Natural killer cell (primary cell): ENCODE results near the gene ZNF445. TPM values are rescaled to one million over a fixed set of nuclear protein-coding genes. Genes with fewer than 3 reads are reported as not detected.

ENCODE experiments used
- ATAC-seq, 3 donors: fragments of 150-1000 bp in 2 of 3; fragments of 200-7000 bp in 1 of 3; cut with Tn5 transposase; 1 replicate in 1 of 3; 2 replicates in 2 of 3; pipeline ENCODE4 v1.10.0; 2021; ENCODE audit warnings: mild to moderate bottlenecking in 2 of 3, moderate library complexity in 2 of 3
- DNase-seq, 2 donors: peaks; one replicate each; pipeline versions ENCODE4 v3.0.0 to v3.0.0-alpha.2; 2013 to 2021; ENCODE audit warnings: mixed read lengths in 1 of 2
- H3K27ac ChIP-seq: one replicate; pipeline ENCODE4 v1.5.1; 2013; ENCODE audit warnings: mild to moderate bottlenecking, low read length
- H3K27me3 ChIP-seq: one replicate; pipeline ENCODE4 v1.6.1; 2013; ENCODE audit warnings: low read length; ENCODE audit not compliant: control insufficient read depth, insufficient read depth
- H3K36me3 ChIP-seq: one replicate; pipeline ENCODE4 v1.6.1; 2013; ENCODE audit warnings: low read length; ENCODE audit not compliant: control insufficient read depth, insufficient read depth
- H3K4me1 ChIP-seq: one replicate; pipeline ENCODE4 v1.6.1; 2013; ENCODE audit warnings: low read length; ENCODE audit not compliant: control insufficient read depth, insufficient read depth
- H3K4me3 ChIP-seq: one replicate; pipeline ENCODE4 v1.5.1; 2013; ENCODE audit warnings: low read length
- H3K9me3 ChIP-seq: one replicate; pipeline ENCODE4 v1.6.1; 2013; ENCODE audit warnings: low read length; ENCODE audit not compliant: control insufficient read depth, insufficient read depth
- H3K27ac Mint-ChIP-seq, 2 donors: one replicate each; pipeline ENCODE4 v1.8.0; 2022; ENCODE audit warnings: mild to moderate bottlenecking in 2 of 2, mixed read lengths in 2 of 2, moderate library complexity in 1 of 2
- H3K27me3 Mint-ChIP-seq, 2 donors: one replicate each; pipeline ENCODE4 v1.8.0; 2022; ENCODE audit warnings: low read depth in 2 of 2, mixed read lengths in 2 of 2
- H3K36me3 Mint-ChIP-seq: one replicate; pipeline ENCODE4 v1.8.0; 2022; ENCODE audit warnings: mixed read lengths
- H3K4me1 Mint-ChIP-seq, 2 donors: one replicate each; pipeline ENCODE4 v1.8.0; 2022; ENCODE audit warnings: mixed read lengths in 2 of 2
- H3K4me3 Mint-ChIP-seq: one replicate; pipeline ENCODE4 v1.8.0; 2022; ENCODE audit warnings: mild to moderate bottlenecking, moderate library complexity, mixed read lengths
- H3K9me3 Mint-ChIP-seq, 2 donors: one replicate each; pipeline ENCODE4 v1.8.0; 2022; ENCODE audit warnings: mixed read lengths in 2 of 2
- CTCF ChIP-seq: fragments of 200-600 bp; IDR thresholded peaks from one replicate; pipeline ENCODE4 v1.8.0; 2022; ENCODE audit warnings: antibody characterized with exemption
- WGBS: methylation state at CpG from one replicate; pipeline ENCODE4 v1.1.7; 2013; ENCODE audit warnings: missing lambda C conversion rate; ENCODE audit not compliant: insufficient coverage; 5-methylcytosine and 5-hydroxymethylcytosine counted together
- intact Hi-C: fragments of 100-400 bp; cut with micrococcal nuclease; formaldehyde crosslinking; loops from one replicate; pipeline ENCODE4 v1.14.2; 2022
- total RNA-seq, 4 donors: library from RNA; stranded (reverse); fragments of 120-200 nt in 1 of 4; gene quantifications; one replicate each; pipeline versions ENCODE4 v1.2.3 to v1.2.4, GENCODE V29; 2013 to 2022

The ZNF445 gene
- total RNA-seq, 3 donors from 2014 or later (not counting 1 experiment from before 2014, with no cell fraction given), result 15.5 to 24.4 (median 17.4) TPM

DNA sequence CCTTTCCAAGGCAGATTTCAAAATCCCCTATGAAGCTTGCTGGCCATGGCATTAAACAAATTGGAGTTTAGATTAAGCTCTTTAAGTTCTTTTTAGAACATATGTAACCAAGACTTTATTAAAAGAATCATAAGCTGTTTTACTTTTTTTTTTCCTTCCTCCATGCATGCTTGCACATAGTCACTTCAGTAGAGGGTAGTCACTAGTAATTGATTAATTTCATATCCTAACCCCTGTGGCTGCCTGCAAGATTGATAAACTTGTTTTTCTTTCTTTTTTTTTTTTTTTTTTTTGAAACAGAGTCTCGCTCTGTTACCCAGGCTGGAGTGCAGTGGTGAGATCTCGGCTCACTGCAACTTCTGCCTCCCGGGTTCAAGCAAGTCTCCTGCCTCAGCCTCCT lies 44.3 kb upstream of the ZNF445 start:
- Mint-ChIP-seq H3K36me3 (no peaks in the 10 kb centered on the region), H3K27ac (no peak overlapping the region), H3K9me3 (no peaks in the 10 kb centered on the region), H3K4me1 (peaks cover 0 to 6% of the 10 kb centered on the region in 2 donors), H3K4me3 (no peak overlapping the region), H3K27me3 (peaks cover 37 to 48% of the 10 kb centered on the region in 2 donors)
- no peak for DNase-seq
- H3K27me3 ChIP-seq, result no peaks in the 10 kb centered on the region
- H3K4me3 ChIP-seq, result no peak overlapping the region
- WGBS, result 100% methylated on average over 2 of the region's 3 CpGs
- no peak for ATAC-seq
- no peak for TF ChIP-seq CTCF
- no peaks in the 10 kb centered on the region for H3K4me1 ChIP-seq
- H3K9me3 ChIP-seq, result no peaks in the 10 kb centered on the region
- H3K27ac ChIP-seq, result no peak overlapping the region
- H3K36me3 ChIP-seq, result no peaks in the 10 kb centered on the region
- intact Hi-C loops, result no loop called here

- Mint-ChIP-seq H3K4me3 (no peak overlapping the region), H3K27ac (no peak overlapping the region), H3K9me3 (no peaks in the 10 kb centered on the region), H3K27me3 (peaks cover 28 to 33% of the 10 kb centered on the region in 2 donors), H3K4me1 (peaks cover 0 to 6% of the 10 kb centered on the region in 2 donors), H3K36me3 (no peaks in the 10 kb centered on the region)
- H3K27ac ChIP-seq, result no peak overlapping the region
- DNase-seq, result no peak
- 31% methylated on average over 1 of the region's 2 CpGs for WGBS
- no peaks in the 10 kb centered on the region for H3K27me3 ChIP-seq
- no peak for TF ChIP-seq CTCF
- H3K4me1 ChIP-seq, result no peaks in the 10 kb centered on the region
- no peak overlapping the region for H3K4me3 ChIP-seq
- H3K36me3 ChIP-seq, result no peaks in the 10 kb centered on the region
- intact Hi-C loops, result no loop called here
- no peaks in the 10 kb centered on the region for H3K9me3 ChIP-seq
- ATAC-seq, result no peak
These were observed 41.3 kb upstream of the ZNF445 start for GRCh38 chr3:44518782-44519156.

GRCh38 chr3:44516230-44516629 lies 38.8 kb upstream of the ZNF445 start:
- H3K4me3 Mint-ChIP-seq, result no peak overlapping the region
- H3K9me3 Mint-ChIP-seq, result no peaks in the 10 kb centered on the region
- intact Hi-C loops, result no loop called here
- Histone ChIP-seq H3K27me3 (no peaks in the 10 kb centered on the region), H3K4me3 (no peak overlapping the region), H3K9me3 (no peaks in the 10 kb centered on the region), H3K4me1 (peaks cover 5% of the 10 kb centered on the region), H3K36me3 (no peaks in the 10 kb centered on the region), H3K27ac (no peak overlapping the region)
- 31% methylated on average over 2 of the region's 3 CpGs for WGBS
- DNase-seq (no peak), ATAC-seq (no peak)
- H3K36me3 Mint-ChIP-seq, result no peaks in the 10 kb centered on the region
- TF ChIP-seq CTCF, result no peak
- peaks cover 19 to 20% of the 10 kb centered on the region in 2 donors for H3K27me3 Mint-ChIP-seq
- no peak overlapping the region for H3K27ac Mint-ChIP-seq
- peaks cover 6% of the 10 kb centered on the region in 2 donors for H3K4me1 Mint-ChIP-seq

DNA sequence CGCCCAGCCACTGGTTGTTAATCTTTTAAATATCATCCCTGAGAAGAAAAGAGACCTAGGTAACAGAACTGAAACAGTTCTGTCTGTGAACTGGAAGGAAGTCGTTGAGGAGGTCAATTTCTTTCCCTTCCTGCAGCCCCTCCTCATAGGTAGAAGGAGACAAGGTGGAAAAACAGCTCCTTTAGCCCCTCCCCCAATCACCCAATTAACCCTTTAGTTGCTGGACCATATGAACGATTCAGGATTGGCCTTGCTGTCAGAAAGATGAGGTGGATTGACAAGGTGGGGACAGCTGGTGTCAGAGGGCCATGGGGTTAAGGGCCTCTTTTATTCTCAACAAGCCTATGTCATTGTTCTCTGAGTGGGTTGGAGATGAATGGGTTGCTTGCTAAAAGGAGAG lies 36.0 kb upstream of the ZNF445 start:
- Histone ChIP-seq H3K4me1 (peaks cover 16% of the 10 kb centered on the region), H3K36me3 (no peaks in the 10 kb centered on the region), H3K27ac (no peak overlapping the region), H3K4me3 (no peak overlapping the region), H3K9me3 (no peaks in the 10 kb centered on the region), H3K27me3 (no peaks in the 10 kb centered on the region)
- H3K27ac Mint-ChIP-seq, result no peak overlapping the region
- no peak for TF ChIP-seq CTCF
- H3K36me3 Mint-ChIP-seq, result no peaks in the 10 kb centered on the region
- intact Hi-C loops, result loop anchor here (5.0 kb wide), 2 partner anchors 191 to 349 kb away; partner anchors contain the start of gene TMEM42
- DNase-seq, result no peak
- H3K9me3 Mint-ChIP-seq, result no peaks in the 10 kb centered on the region
- H3K4me3 Mint-ChIP-seq, result no peak overlapping the region
- H3K4me1 Mint-ChIP-seq, result peaks cover 22 to 27% of the 10 kb centered on the region in 2 donors
- WGBS, result 58% methylated on average over 2 of the region's 3 CpGs
- peaks cover 5 to 7% of the 10 kb centered on the region in 2 donors for H3K27me3 Mint-ChIP-seq
- ATAC-seq, result no peak
